PC-3 (cell line): Measurements from ENCODE around the gene BCKDHA. TPM values are rescaled to one million over a fixed set of nuclear protein-coding genes. Genes with fewer than 3 reads are reported as not detected.

Experiments
- ATAC-seq: fragments of 200-7000 bp; cut with Tn5 transposase; 2 replicates; pipeline ENCODE4 v1.9.1; 2020; ENCODE audit warnings: mild to moderate bottlenecking, moderate library complexity
- BruUV-seq: library from RNA; stranded (reverse); fragments of 400-500 nt; replicated peaks from 2 replicates; lab custom pipeline; 2021; lab: Mats Ljungman, UMichigan
- CTCF ChIA-PET: fragments of 300-600 bp; sonication (Branson Sonifier 250); formaldehyde crosslinking; loops from one replicate; lab custom pipeline; 2022; ENCODE audit warnings: antibody characterized with exemption; lab: Charles Lee
- POLR2A ChIA-PET: fragments of 300-600 bp; sonication (Branson Sonifier 250); formaldehyde crosslinking; loops from one replicate; lab custom pipeline; 2022; ENCODE audit warnings: antibody characterized with exemption; ENCODE audit not compliant: unreplicated experiment; lab: Charles Lee
- DNase-seq: peaks from one replicate; pipeline ENCODE4 v3.0.0-alpha.2; 2015
- H2AFZ ChIP-seq: fragments of 300-600 bp; sonication (generic); 2 replicates; pipeline ENCODE4 v1.6.0; 2016; ENCODE audit warnings: antibody characterized with exemption, low read length
- H3F3A ChIP-seq: fragments of 300-600 bp; sonication (generic); one replicate; pipeline ENCODE4 v1.6.0; 2017; ENCODE audit warnings: antibody characterized with exemption, low read length, control low read depth, mild to moderate bottlenecking; ENCODE audit not compliant: unreplicated experiment
- H3K27ac ChIP-seq: fragments of 300-600 bp; sonication (generic); 2 replicates; pipeline ENCODE4 v1.5.1; 2016; ENCODE audit warnings: mild to moderate bottlenecking, low read length
- H3K27me3 ChIP-seq: fragments of 300-600 bp; sonication (generic); 2 replicates; pipeline ENCODE4 v1.6.1; 2016; ENCODE audit warnings: low read length, mixed read lengths
- H3K36me3 ChIP-seq: fragments of 300-600 bp; sonication (generic); 2 replicates; pipeline ENCODE4 v1.6.1; 2016; ENCODE audit warnings: low read depth, mixed run types, low read length, mixed read lengths
- H3K4me1 ChIP-seq: fragments of 300-600 bp; sonication (generic); 2 replicates; pipeline ENCODE4 v1.5.1; 2016; ENCODE audit warnings: low read length; ENCODE audit not compliant: insufficient read depth
- H3K4me2 ChIP-seq: fragments of 300-600 bp; sonication (generic); 2 replicates; pipeline ENCODE4 v1.6.0; 2016; ENCODE audit warnings: low read length
- H3K4me3 ChIP-seq: fragments of 300-600 bp; sonication (generic); 2 replicates; pipeline ENCODE4 v1.5.1; 2016; ENCODE audit warnings: mild to moderate bottlenecking, low read length, mixed read lengths
- H3K79me2 ChIP-seq: fragments of 300-600 bp; sonication (generic); 2 replicates; pipeline ENCODE4 v1.6.1; 2017; ENCODE audit warnings: low read length, mixed read lengths
- H3K9ac ChIP-seq: fragments of 300-600 bp; sonication (generic); 2 replicates; pipeline ENCODE4 v1.6.0; 2016; ENCODE audit warnings: mild to moderate bottlenecking, low read length
- H3K9me2 ChIP-seq: fragments of 300-600 bp; sonication (generic); replicated peaks from 2 replicates; pipeline ENCODE4 v1.6.1; 2016; ENCODE audit warnings: mixed run types, low read length, mixed read lengths
- H3K9me3 ChIP-seq: fragments of 300-600 bp; sonication (generic); 2 replicates; pipeline ENCODE4 v1.6.1; 2016; ENCODE audit warnings: low read length, mixed read lengths
- H4K20me1 ChIP-seq: fragments of 300-600 bp; sonication (generic); 2 replicates; pipeline ENCODE4 v1.6.1; 2016; ENCODE audit warnings: low read length, mixed read lengths
- CTCF ChIP-seq: fragments of 300-600 bp; sonication (generic); conservative IDR thresholded peaks from 2 replicates; pipeline ENCODE4 v1.5.1; 2017; ENCODE audit warnings: antibody characterized with exemption, low read depth, mild to moderate bottlenecking, low read length
- EZH2 ChIP-seq: fragments of 300-600 bp; sonication (generic); IDR thresholded peaks from one replicate; pipeline ENCODE4 v1.6.1; 2017; ENCODE audit warnings: antibody characterized with exemption, mild to moderate bottlenecking, low read length; ENCODE audit not compliant: unreplicated experiment
- EZH2phosphoT487 ChIP-seq: fragments of 300-600 bp; sonication (generic); IDR thresholded peaks from 2 replicates; pipeline ENCODE4 v1.6.1; 2018; ENCODE audit warnings: mild to moderate bottlenecking, antibody characterized with exemption, low read length, borderline replicate concordance
- intact Hi-C: fragments of 100-400 bp; cut with micrococcal nuclease; formaldehyde crosslinking; loops from 2 replicates; pipeline ENCODE4 v1.9.0; 2023
- total RNA-seq: library from RNA; depleted of rRNA; stranded (reverse); fragments of >200 nt; gene quantifications from 2 replicates; pipeline ENCODE4 v1.2.3, GENCODE V29; 2014

Gene BCKDHA
- total RNA-seq, 1 experiment from 2014 or later, result 49.2 TPM

DNA sequence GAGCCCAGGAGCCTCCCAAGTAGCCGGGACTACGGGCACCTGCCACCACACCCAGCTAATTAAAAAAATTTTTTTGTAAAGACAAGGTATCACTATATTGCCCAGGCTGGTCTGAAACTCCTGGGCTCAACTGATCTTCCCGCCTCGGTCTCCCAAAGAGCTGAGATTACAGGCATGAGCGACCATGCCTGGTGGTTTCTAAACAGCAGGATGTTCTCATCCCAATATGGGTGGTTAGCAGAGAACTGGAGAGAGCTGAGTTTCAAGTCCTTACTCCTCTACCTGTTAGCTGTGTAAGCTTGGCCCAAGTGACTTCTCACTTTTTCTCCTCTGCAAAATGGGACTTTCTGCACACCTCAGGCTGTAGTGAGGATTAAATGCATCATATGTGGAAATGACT, 13.3 kb upstream of the BCKDHA start:
- Histone ChIP-seq H3K9ac (no peak overlapping the region), H3K4me2 (no peak overlapping the region), H3F3A (no peaks in the 10 kb centered on the region), H3K4me1 (no peaks in the 10 kb centered on the region), H3K36me3 (no peaks in the 10 kb centered on the region), H3K27me3 (no peaks in the 10 kb centered on the region), H3K79me2 (no peaks in the 10 kb centered on the region), H3K9me2 (no peaks in the 10 kb centered on the region), H4K20me1 (no peaks in the 10 kb centered on the region), H2AFZ (no peak overlapping the region), H3K4me3 (no peak overlapping the region), H3K27ac (no peak overlapping the region), H3K9me3 (no peaks in the 10 kb centered on the region)
- ChIA-PET CTCF (no interaction called here), POLR2A (interaction anchor here (0.6 kb wide), 1 partner anchor 64 kb away, joined by 5 read pairs; no protein-coding TSS in a partner anchor)
- DNase-seq, result no peak
- no peak for ATAC-seq
- intact Hi-C loops, result no loop called here
- BruUV-seq, result no TSS peak
- TF ChIP-seq EZH2phosphoT487, result no peak
- TF ChIP-seq CTCF, result no peak
- TF ChIP-seq EZH2, result no peak

DNA sequence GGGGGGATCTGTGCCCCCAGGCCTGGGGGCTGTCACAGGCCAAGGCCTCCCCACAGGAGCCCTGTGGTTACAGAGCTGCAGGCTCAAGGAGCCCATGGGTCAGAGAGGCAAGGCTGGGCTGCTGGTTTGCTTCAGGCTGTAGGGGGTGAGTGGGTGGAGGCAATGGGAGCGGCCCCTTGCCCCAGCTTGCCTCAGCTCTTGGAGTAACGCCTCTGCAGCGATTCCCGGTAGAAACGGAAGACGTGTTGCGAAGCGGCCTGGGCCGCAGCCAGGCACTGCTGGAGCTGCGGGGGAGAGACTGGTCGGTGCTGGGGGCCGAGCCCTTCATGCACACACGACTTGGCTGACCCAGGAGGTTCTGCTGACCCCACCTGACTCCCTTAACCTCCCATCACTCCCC, 11.2 kb upstream of the BCKDHA start:
- Histone ChIP-seq H3K9me2 (no peaks in the 10 kb centered on the region), H3K36me3 (no peaks in the 10 kb centered on the region; the same call in 1 of the 2 replicates), H3K4me3 (no peak overlapping the region), H3K27me3 (no peaks in the 10 kb centered on the region), H4K20me1 (no peaks in the 10 kb centered on the region), H3K79me2 (no peaks in the 10 kb centered on the region), H3K4me1 (no peaks in the 10 kb centered on the region), H3F3A (no peaks in the 10 kb centered on the region), H3K4me2 (no peak overlapping the region), H3K9ac (no peak overlapping the region), H3K27ac (no peak overlapping the region), H2AFZ (no peak overlapping the region), H3K9me3 (no peaks in the 10 kb centered on the region)
- CTCF ChIA-PET, result no interaction called here
- no peak for DNase-seq
- no peak for ATAC-seq
- TF ChIP-seq EZH2phosphoT487 (no peak), CTCF (no peak), EZH2 (no peak)
- POLR2A ChIA-PET, result no interaction called here
- intact Hi-C loops, result no loop called here
- no TSS peak for BruUV-seq

DNA sequence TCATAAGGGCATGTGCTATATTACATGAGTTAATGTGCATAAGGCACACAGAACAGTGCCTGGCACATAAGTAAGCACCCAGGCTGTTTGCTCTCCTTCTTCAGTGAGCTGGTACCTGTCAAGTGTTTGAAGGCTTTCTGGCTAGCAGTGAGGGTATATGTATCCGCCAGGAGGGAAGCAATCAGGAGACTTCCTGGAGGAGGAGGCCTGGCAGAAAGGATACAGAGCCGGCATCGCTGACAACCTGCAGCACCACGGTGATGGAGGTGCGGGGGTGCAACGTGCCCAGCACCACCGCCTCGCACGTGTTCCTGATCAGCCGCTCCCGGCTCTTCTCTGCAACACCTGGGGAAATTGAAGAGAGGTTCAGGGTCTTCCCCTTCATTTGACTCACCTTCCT, 6.0 kb upstream of the BCKDHA start:
- BruUV-seq, result no TSS peak
- intact Hi-C loops, result no loop called here

More for the DNA sequence above, 6.0 kb upstream of the BCKDHA start:
- DNase-seq (no peak), ATAC-seq (no peak)
- peaks cover 17% of the 10 kb centered on the region for H3K79me2 ChIP-seq
- H3K4me3 ChIP-seq, result no peak overlapping the region
- no peaks in the 10 kb centered on the region for H4K20me1 ChIP-seq
- H3K4me1 ChIP-seq, result peaks cover 4% of the 10 kb centered on the region; the same call in 1 of the 2 replicates
- H2AFZ ChIP-seq, result no peak overlapping the region
- H3K27me3 ChIP-seq, result no peaks in the 10 kb centered on the region
- no peaks in the 10 kb centered on the region for H3K9me3 ChIP-seq
- H3F3A ChIP-seq, result no peaks in the 10 kb centered on the region
- H3K9ac ChIP-seq, result no peak overlapping the region
- TF ChIP-seq EZH2, result no peak
- no peak for TF ChIP-seq CTCF
- no peak for TF ChIP-seq EZH2phosphoT487
- H3K36me3 ChIP-seq, result no peaks in the 10 kb centered on the region; the same call in 1 of the 2 replicates
- no peaks in the 10 kb centered on the region for H3K9me2 ChIP-seq
- H3K4me2 ChIP-seq, result no peak overlapping the region
- H3K27ac ChIP-seq, result no peak overlapping the region
- POLR2A ChIA-PET, result no interaction called here
- CTCF ChIA-PET, result no interaction called here
